A549 (cell line): ENCODE results near the gene TOMM40L. TPM values are rescaled to one million over a fixed set of nuclear protein-coding genes. Genes with fewer than 3 reads are reported as not detected.

Source experiments
- ATAC-seq, 2 experiments: fragments of 200-7000 bp in 1 of 2; fragments of >200 bp in 1 of 2; cut with Nextera tagmentation in 1 of 2; cut with Tn5 transposase in 1 of 2; 3 replicates each; pipeline versions ENCODE4 v1.8.0 to v1.9.1; 2018 to 2020; ENCODE audit warnings: mild to moderate bottlenecking in 1 of 2, moderate library complexity in 1 of 2
- CTCF ChIA-PET: fragments of 300-600 bp; sonication (Branson Sonifier 250); formaldehyde crosslinking; extraction: SDS; loops from one replicate; lab custom pipeline; 2021; ENCODE audit warnings: antibody characterized with exemption, inconsistent platforms; lab: Yijun Ruan, JAX
- POLR2A ChIA-PET: fragments of 350-600 bp; formaldehyde crosslinking; extraction: SDS; loops from one replicate; lab custom pipeline; 2021; ENCODE audit warnings: antibody characterized with exemption, inconsistent platforms; lab: Yijun Ruan, JAX
- DNase-seq, 2 experiments: peaks; one replicate each; pipeline versions ENCODE4 v3.0.0 to v3.0.0-alpha.2; 2011 to 2016; ENCODE audit warnings: low read depth in 1 of 2, low spot score in 1 of 2
- FAIRE-seq: peaks from 2 replicates; lab custom pipeline; 2011; peaks lifted over from hg19 to GRCh38; lab: Jason Lieb, UNC
- H3K27ac ChIP-seq, 2 experiments: fragments of >200 bp; sonication (Bioruptor Twin); formaldehyde crosslinking; 3 replicates each; pipeline ENCODE4 v1.5.1; 2016 to 2017
- H3K4me1 ChIP-seq: fragments of >200 bp; sonication (Bioruptor Twin); formaldehyde crosslinking; 3 replicates; pipeline ENCODE4 v1.6.1; 2016
- H3K4me2 ChIP-seq: fragments of >200 bp; sonication (Bioruptor Twin); formaldehyde crosslinking; 3 replicates; pipeline ENCODE4 v1.6.1; 2016
- H3K4me3 ChIP-seq: fragments of >200 bp; sonication (Bioruptor Twin); formaldehyde crosslinking; 3 replicates; pipeline ENCODE4 v1.5.1; 2016
- H3K9me3 ChIP-seq: fragments of >200 bp; sonication (Bioruptor Twin); formaldehyde crosslinking; 3 replicates; pipeline ENCODE4 v1.6.1; 2016
- BHLHE40 ChIP-seq: IDR thresholded peaks from 2 replicates; pipeline ENCODE4 v1.6.1; 2012; ENCODE audit warnings: low read depth, low read length, inconsistent platforms
- CBX2 ChIP-seq: fragments of 200-600 bp; sonication (generic); IDR thresholded peaks from 2 replicates; pipeline ENCODE4 v1.6.1; 2016; ENCODE audit warnings: low read depth, mild to moderate bottlenecking, borderline replicate concordance
- CBX8 ChIP-seq: fragments of 200-600 bp; sonication (generic); IDR thresholded peaks from 2 replicates; pipeline ENCODE4 v1.6.1; 2016
- CHD2 ChIP-seq: fragments of 150-350 bp; IDR thresholded peaks from 2 replicates; pipeline ENCODE4 v1.6.1; 2014; ENCODE audit warnings: low read length; ENCODE audit not compliant: partially characterized antibody
- CHD4 ChIP-seq: fragments of 200-600 bp; sonication (generic); IDR thresholded peaks from 2 replicates; pipeline ENCODE4 v1.6.1; 2016; ENCODE audit warnings: antibody characterized with exemption, mild to moderate bottlenecking, borderline replicate concordance
- FOSL2 ChIP-seq, 2 experiments: fragments of 450-650 bp in 1 of 2; fragments of >200 bp in 1 of 2; sonication (Bioruptor Twin) in 1 of 2; formaldehyde crosslinking; IDR thresholded peaks; 2 replicates each; pipeline versions ENCODE4 v1.5.0 to v1.6.1; 2016 to 2020; ENCODE audit warnings: mild to moderate bottlenecking in 1 of 2, moderate library complexity in 1 of 2
- FOXS1 ChIP-seq: fragments of 250-450 bp; sonication (Bioruptor Pico); IDR thresholded peaks from 2 replicates; pipeline ENCODE4 v1.5.0; 2020; ENCODE audit warnings: mild to moderate bottlenecking, moderate library complexity
- HDAC2 ChIP-seq: fragments of 200-600 bp; sonication (generic); IDR thresholded peaks from 2 replicates; pipeline ENCODE4 v1.6.1; 2016
- HEYL ChIP-seq: fragments of 250-450 bp; sonication (Bioruptor Pico); IDR thresholded peaks from 2 replicates; pipeline ENCODE4 v1.8.0; 2021; ENCODE audit warnings: mild to moderate bottlenecking, moderate library complexity
- HOXB13 ChIP-seq: fragments of 250-450 bp; sonication (Bioruptor Pico); IDR thresholded peaks from 2 replicates; pipeline ENCODE4 v1.5.0; 2020; ENCODE audit warnings: low read depth, mild to moderate bottlenecking, moderate library complexity
- MAZ ChIP-seq: fragments of 150-350 bp; IDR thresholded peaks from 2 replicates; pipeline ENCODE4 v1.6.1; 2014; ENCODE audit warnings: antibody characterized with exemption, low read depth, low read length, borderline replicate concordance
- MYC ChIP-seq: IDR thresholded peaks from 2 replicates; pipeline ENCODE4 v1.6.1; 2012; ENCODE audit warnings: mild to moderate bottlenecking, inconsistent platforms, low read length, improper control_type of control experiment, borderline replicate concordance
- NR3C1 ChIP-seq: fragments of >200 bp; sonication (Bioruptor Twin); formaldehyde crosslinking; IDR thresholded peaks from 3 replicates; pipeline ENCODE4 v1.6.1; 2017
- POLR2A ChIP-seq: IDR thresholded peaks from 2 replicates; pipeline ENCODE4 v1.6.1; 2012; ENCODE audit warnings: mild to moderate bottlenecking, low read length
- RCOR1 ChIP-seq: fragments of 150-350 bp; IDR thresholded peaks from 2 replicates; pipeline ENCODE4 v1.6.1; 2014; ENCODE audit warnings: antibody characterized with exemption, low read length, low read depth
- RFX5 ChIP-seq: fragments of 450-650 bp; IDR thresholded peaks from 2 replicates; pipeline ENCODE4 v1.7.1; 2014; ENCODE audit warnings: antibody characterized with exemption, mild to moderate bottlenecking, moderate library complexity
- SMC3 ChIP-seq: fragments of >200 bp; sonication (Bioruptor Twin); formaldehyde crosslinking; IDR thresholded peaks from 3 replicates; pipeline ENCODE4 v1.6.1; 2018; ENCODE audit warnings: inconsistent platforms
- TFCP2L1 ChIP-seq: fragments of 250-450 bp; sonication (Bioruptor Pico); IDR thresholded peaks from 2 replicates; pipeline ENCODE4 v1.5.0; 2021; ENCODE audit warnings: mild to moderate bottlenecking
- TP53 ChIP-seq: fragments of 250-450 bp; sonication (Bioruptor Pico); IDR thresholded peaks from 2 replicates; pipeline ENCODE4 v1.5.0; 2021; ENCODE audit warnings: mild to moderate bottlenecking, moderate library complexity
- WGBS: methylation state at CpG from one replicate; pipeline ENCODE4 v1.1.6; 2017; ENCODE audit errors: missing lambda C conversion rate; 5-methylcytosine and 5-hydroxymethylcytosine counted together
- polyA plus RNA-seq, 4 experiments: library from polyadenylated mRNA; depleted of rRNA in 3 of 4; stranded (reverse); fragments of >200 nt; fragmentation: RNase III in 1 of 4; extraction: RNeasy Plus Mini Kit Qiagen cat#74134 plus additional on column Dnase treatment in 1 of 4; gene quantifications; 2 replicates in 3 of 4; 3 replicates in 1 of 4; pipeline ENCODE4 v1.2.3, GENCODE V29; 2011 to 2017
- TF ChIP-seq, protein P1 (sequence below): fragments of 450-650 bp; IDR thresholded peaks from 2 replicates; pipeline ENCODE4 v1.6.1; 2014; ENCODE audit warnings: antibody characterized with exemption
- TF ChIP-seq, protein P2 (sequence below): fragments of >200 bp; sonication (Bioruptor Twin); formaldehyde crosslinking; IDR thresholded peaks from 2 replicates; pipeline ENCODE4 v1.6.1; 2016
- TF ChIP-seq, protein P3 (sequence below): IDR thresholded peaks from 2 replicates; pipeline ENCODE4 v1.6.1; 2012

TOMM40L gene
- polyA plus RNA-seq, 2 of the 4 experiments (the other 2 are of a cell fraction): 6.3 to 10.2 TPM

DNA sequence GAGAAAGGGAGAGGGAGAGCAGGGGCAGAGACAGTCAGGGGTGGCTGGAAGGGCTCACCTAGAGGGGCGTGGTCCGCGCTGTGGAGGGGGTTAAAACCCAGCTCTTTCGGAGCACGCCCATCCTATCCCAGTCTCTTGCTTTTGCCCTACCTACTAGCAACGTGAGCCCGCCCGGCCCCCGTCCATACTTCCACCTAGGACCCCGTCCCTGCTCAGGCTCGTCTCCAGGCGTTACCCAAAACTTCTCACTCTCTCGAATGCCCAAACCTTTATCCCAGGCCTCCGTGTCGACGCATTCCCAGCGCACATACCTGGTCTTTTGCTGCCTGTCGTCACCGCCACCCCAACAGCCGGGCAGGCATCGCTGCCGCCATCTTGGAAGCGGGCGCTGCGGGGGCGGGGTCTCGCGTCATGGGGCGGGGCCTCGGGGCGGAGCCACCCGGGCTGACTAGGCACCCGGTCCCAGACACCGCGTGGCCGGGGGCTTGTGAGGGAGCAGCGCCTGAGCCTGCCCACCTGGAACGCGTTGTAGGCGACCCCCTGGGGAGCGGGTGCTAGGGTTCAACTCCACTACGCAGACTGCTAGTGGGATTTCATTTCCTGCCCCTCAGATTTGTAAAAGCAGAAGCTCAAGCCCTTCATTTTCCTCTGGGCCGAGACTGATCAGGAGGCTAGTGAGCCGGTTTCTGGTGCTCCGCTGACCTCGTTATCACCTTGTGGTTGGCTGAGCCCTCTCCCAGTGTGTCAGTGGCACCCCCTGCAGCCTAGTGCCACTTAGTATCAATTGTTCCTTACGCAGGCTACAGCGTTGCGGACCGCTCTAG is 48.5 kb upstream of the TOMM40L start, which contains the start of gene B4GALT3 (continued):
- TF ChIP-seq MYC (peak; percentile 97), NR3C1 (no peak), RFX5 (no peak), HEYL (CRISPR knock-in tag) (no peak), SMC3 (no peak), TFCP2L1 (CRISPR knock-in tag) (peak; percentile 15; the same call in 1 of the 2 replicates), CHD2 (no peak), TP53 (CRISPR knock-in tag) (no peak), POLR2A (peak; percentile 98), FOXS1 (CRISPR knock-in tag) (no peak), CBX8 (no peak), BHLHE40 (no peak), RCOR1 (no peak)
- TF ChIP-seq, protein P1, sequence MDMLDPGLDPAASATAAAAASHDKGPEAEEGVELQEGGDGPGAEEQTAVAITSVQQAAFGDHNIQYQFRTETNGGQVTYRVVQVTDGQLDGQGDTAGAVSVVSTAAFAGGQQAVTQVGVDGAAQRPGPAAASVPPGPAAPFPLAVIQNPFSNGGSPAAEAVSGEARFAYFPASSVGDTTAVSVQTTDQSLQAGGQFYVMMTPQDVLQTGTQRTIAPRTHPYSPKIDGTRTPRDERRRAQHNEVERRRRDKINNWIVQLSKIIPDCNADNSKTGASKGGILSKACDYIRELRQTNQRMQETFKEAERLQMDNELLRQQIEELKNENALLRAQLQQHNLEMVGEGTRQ: no peak
- TF ChIP-seq, protein P2, sequence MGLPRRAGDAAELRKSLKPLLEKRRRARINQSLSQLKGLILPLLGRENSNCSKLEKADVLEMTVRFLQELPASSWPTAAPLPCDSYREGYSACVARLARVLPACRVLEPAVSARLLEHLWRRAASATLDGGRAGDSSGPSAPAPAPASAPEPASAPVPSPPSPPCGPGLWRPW: no peak

DNA sequence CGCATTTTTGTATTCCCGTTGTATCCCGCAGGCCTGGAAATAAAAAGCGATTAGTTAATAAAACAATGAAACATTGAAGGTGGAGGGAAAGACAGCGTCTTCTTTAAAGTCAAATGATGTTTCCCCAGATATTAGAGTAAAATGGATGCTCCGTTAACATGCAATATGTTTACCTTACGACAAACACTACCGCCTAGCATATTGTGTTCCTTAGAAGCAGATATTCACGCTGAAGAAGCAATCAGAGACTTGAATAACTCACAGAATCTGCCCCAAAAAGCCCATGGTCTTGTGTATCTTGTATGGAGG is 48.0 kb upstream of the TOMM40L start:
- peak overlapping the region; percentile 93 for H3K4me2 ChIP-seq
- peak overlapping the region; percentile 63 for H3K4me3 ChIP-seq
- FAIRE-seq (no peak), ATAC-seq (no peak), DNase-seq (no peak)
- POLR2A ChIA-PET: interaction anchor here (1.5 to 2.2 kb wide), 2 partner anchors 9 to 12 kb away, joined by 3 to 25 read pairs; partner anchors contain the start of gene PPOX
- no peaks in the 10 kb centered on the region for H3K9me3 ChIP-seq
- peaks cover 22% of the 10 kb centered on the region for H3K4me1 ChIP-seq
- CTCF ChIA-PET: interaction anchor here (0.7 to 2.1 kb wide), 2 partner anchors 13 to 16 kb away, joined by 3 to 4 read pairs; no protein-coding TSS in a partner anchor
- 90% methylated on average over 9 of the region's 9 CpGs for WGBS
- TF ChIP-seq, protein P3, sequence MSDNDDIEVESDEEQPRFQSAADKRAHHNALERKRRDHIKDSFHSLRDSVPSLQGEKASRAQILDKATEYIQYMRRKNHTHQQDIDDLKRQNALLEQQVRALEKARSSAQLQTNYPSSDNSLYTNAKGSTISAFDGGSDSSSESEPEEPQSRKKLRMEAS: no peak
- TF ChIP-seq CHD4: no peak
- TF ChIP-seq HOXB13: no peak
- no peak for TF ChIP-seq MAZ
- TF ChIP-seq HEYL (CRISPR knock-in tag): no peak
- no peak for TF ChIP-seq HDAC2
- TF ChIP-seq CBX2: no peak
- no peak for TF ChIP-seq TP53 (CRISPR knock-in tag)
- H3K27ac ChIP-seq: peak overlapping the region; percentile 83 to 91

DNA sequence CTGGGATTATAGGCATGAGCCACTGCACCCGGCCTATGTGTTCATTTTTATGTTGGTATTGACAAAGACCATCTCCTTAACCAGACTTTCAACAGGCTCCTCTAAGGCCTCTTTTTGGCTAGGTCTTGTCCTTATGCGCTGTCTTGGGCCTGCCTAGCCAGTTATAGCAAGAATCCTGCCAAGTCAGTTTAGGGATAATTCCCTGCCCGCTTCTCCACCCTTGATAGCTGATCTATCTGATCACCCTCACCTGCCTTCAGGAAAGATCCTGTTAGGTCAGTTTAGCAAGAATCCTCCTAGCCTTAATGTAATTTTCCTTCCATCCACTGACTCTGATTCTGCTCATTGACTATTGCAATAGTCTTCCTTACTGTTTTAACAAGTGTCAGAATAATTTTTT is 46.2 kb upstream of the TOMM40L start:
- TF ChIP-seq FOSL2 (IDR thresholded peaks at IDR 0.05): no peak
- TF ChIP-seq FOSL2 (CRISPR knock-in tag; IDR thresholded peaks at IDR 0.05): no peak
- TF ChIP-seq MAZ: no peak
- TF ChIP-seq HEYL (CRISPR knock-in tag): no peak
- ATAC-seq (no peak), DNase-seq (no peak), FAIRE-seq (no peak)
- WGBS: 85% methylated on average over 3 of the region's 3 CpGs
- no peak overlapping the region for H3K27ac ChIP-seq
- ChIA-PET CTCF (interaction anchor here (0.7 to 5.5 kb wide), 5 partner anchors 11 to 208 kb away, joined by 3 to 49 read pairs (median 3); partner anchors contain the start of gene PPOX), POLR2A (no interaction called here)
- no peak overlapping the region for H3K4me2 ChIP-seq
- peaks cover 23% of the 10 kb centered on the region for H3K4me1 ChIP-seq
- no peaks in the 10 kb centered on the region for H3K9me3 ChIP-seq
- H3K4me3 ChIP-seq: no peak overlapping the region
